H9 (cell line): ENCODE data around the gene TBC1D22A. TPM values are rescaled to one million over a fixed set of nuclear protein-coding genes. Genes with fewer than 3 reads are reported as not detected.
A peak's percentile ranks its signal among the peaks of the same experiment; 100 is the strongest.

Experiments
- DNase-seq: peaks from one replicate; pipeline ENCODE4 v3.0.0-alpha.2; 2017
- H2AFZ ChIP-seq: one replicate; pipeline ENCODE4 v1.6.1; 2013; ENCODE audit warnings: mild to moderate bottlenecking, low read length, control low read depth, moderate library complexity
- H2AK5ac ChIP-seq: 2 replicates; pipeline ENCODE4 v1.6.1; 2013; ENCODE audit warnings: low read length, control low read depth, mixed read lengths; ENCODE audit not compliant: insufficient read length
- H2BK120ac ChIP-seq: one replicate; pipeline ENCODE4 v1.6.1; 2013; ENCODE audit warnings: low read depth, mild to moderate bottlenecking, low read length, control low read depth, inconsistent platforms; ENCODE audit not compliant: poor library complexity, severe bottlenecking
- H2BK12ac ChIP-seq: 2 replicates; pipeline ENCODE4 v1.6.1; 2013; ENCODE audit warnings: low read length, control low read depth, mixed read lengths, low read depth; ENCODE audit not compliant: insufficient read length
- H2BK15ac ChIP-seq: 2 replicates; pipeline ENCODE4 v1.6.1; 2013; ENCODE audit warnings: low read depth, low read length, control low read depth
- H2BK20ac ChIP-seq: one replicate; pipeline ENCODE4 v1.6.1; 2013; ENCODE audit warnings: low read depth, mild to moderate bottlenecking, low read length, control low read depth, inconsistent platforms; ENCODE audit not compliant: poor library complexity, severe bottlenecking
- H2BK5ac ChIP-seq: 2 replicates; pipeline ENCODE4 v1.6.1; 2013; ENCODE audit warnings: low read length, control low read depth, mixed read lengths; ENCODE audit not compliant: insufficient read length
- H3K14ac ChIP-seq: 2 replicates; pipeline ENCODE4 v1.6.1; 2013; ENCODE audit warnings: low read length, control low read depth; ENCODE audit not compliant: insufficient read depth
- H3K18ac ChIP-seq: 2 replicates; pipeline ENCODE4 v1.6.1; 2013; ENCODE audit warnings: low read depth, mild to moderate bottlenecking, mixed read lengths, low read length, control low read depth; ENCODE audit not compliant: insufficient read length
- H3K23ac ChIP-seq: 2 replicates; pipeline ENCODE4 v1.6.1; 2013; ENCODE audit warnings: low read length, control low read depth, mixed read lengths, low read depth; ENCODE audit not compliant: insufficient read length
- H3K23me2 ChIP-seq: 2 replicates; pipeline ENCODE4 v1.6.1; 2013; ENCODE audit warnings: low read depth, mild to moderate bottlenecking, mixed read lengths, low read length, control low read depth; ENCODE audit not compliant: insufficient read length, poor library complexity, severe bottlenecking
- H3K27ac ChIP-seq: 2 replicates; pipeline ENCODE4 v1.5.1; 2013; ENCODE audit warnings: low read length, control low read depth, mixed read lengths, low read depth; ENCODE audit not compliant: insufficient read length
- H3K27me3 ChIP-seq: 2 replicates; pipeline ENCODE4 v1.6.1; 2013; ENCODE audit warnings: low read length, control low read depth, inconsistent platforms; ENCODE audit not compliant: insufficient read depth
- H3K4ac ChIP-seq: 2 replicates; pipeline ENCODE4 v1.6.1; 2013; ENCODE audit warnings: low read depth, mild to moderate bottlenecking, control low read depth, inconsistent platforms, low read length, moderate library complexity
- H3K4me1 ChIP-seq: 2 replicates; pipeline ENCODE4 v1.6.1; 2013; ENCODE audit warnings: low read length, control low read depth, inconsistent platforms; ENCODE audit not compliant: insufficient read depth
- H3K4me2 ChIP-seq: 2 replicates; pipeline ENCODE4 v1.6.1; 2013; ENCODE audit warnings: low read length, control low read depth, mixed read lengths; ENCODE audit not compliant: insufficient read length, insufficient read depth
- H3K56ac ChIP-seq: 2 replicates; pipeline ENCODE4 v1.6.1; 2013; ENCODE audit warnings: low read depth, mild to moderate bottlenecking, mixed read lengths, low read length, control low read depth; ENCODE audit not compliant: insufficient read length
- H3K79me1 ChIP-seq: 2 replicates; pipeline ENCODE4 v1.6.1; 2013; ENCODE audit warnings: low read depth, mild to moderate bottlenecking, moderate library complexity, low read length, control low read depth, inconsistent platforms; ENCODE audit not compliant: insufficient read depth, poor library complexity, severe bottlenecking
- H3K79me2 ChIP-seq: 2 replicates; pipeline ENCODE4 v1.6.1; 2013; ENCODE audit warnings: low read length, control low read depth, inconsistent platforms; ENCODE audit not compliant: insufficient read depth
- H3K9ac ChIP-seq: 2 replicates; pipeline ENCODE4 v1.6.1; 2013; ENCODE audit warnings: low read length, control low read depth, mixed read lengths; ENCODE audit not compliant: insufficient read length; ENCODE audit errors: extremely low read depth
- H3K9me3 ChIP-seq: one replicate; pipeline ENCODE4 v1.6.1; 2013; ENCODE audit warnings: low read depth, low read length, inconsistent platforms; ENCODE audit not compliant: control insufficient read depth
- H3T11ph ChIP-seq: one replicate; pipeline ENCODE4 v1.6.1; 2013; ENCODE audit warnings: mild to moderate bottlenecking, low read length, control low read depth, inconsistent platforms
- H4K20me1 ChIP-seq: one replicate; pipeline ENCODE4 v1.6.1; 2013; ENCODE audit not compliant: control insufficient read depth, insufficient read length, insufficient read depth
- H4K5ac ChIP-seq: 2 replicates; pipeline ENCODE4 v1.6.1; 2013; ENCODE audit warnings: low read depth, mild to moderate bottlenecking, mixed read lengths, low read length, control low read depth; ENCODE audit not compliant: insufficient read length
- H4K8ac ChIP-seq: replicated peaks from 2 replicates; pipeline ENCODE4 v1.6.1; 2013; ENCODE audit warnings: low read length, control low read depth, mixed read lengths, low read depth; ENCODE audit not compliant: insufficient read length
- H4K91ac ChIP-seq: 2 replicates; pipeline ENCODE4 v1.6.1; 2013; ENCODE audit warnings: low read depth, mild to moderate bottlenecking, moderate library complexity, mixed read lengths, low read length, control low read depth; ENCODE audit not compliant: insufficient read length
- H3K27ac Mint-ChIP-seq, 3 experiments: 2 replicates in 2 of 3; 3 replicates in 1 of 3; pipeline ENCODE4 v1.8.0; 2020 to 2021; ENCODE audit warnings: mixed read lengths in 3 of 3, mild to moderate bottlenecking in 1 of 3, moderate library complexity in 1 of 3
- H3K27me3 Mint-ChIP-seq: 2 replicates; pipeline ENCODE4 v1.8.0; 2021; ENCODE audit warnings: low read depth, mild to moderate bottlenecking, moderate library complexity, mixed read lengths
- H3K36me3 Mint-ChIP-seq, 3 experiments: 2 replicates in 2 of 3; 3 replicates in 1 of 3; pipeline ENCODE4 v1.8.0; 2020 to 2021; ENCODE audit warnings: low read depth in 3 of 3, mixed read lengths in 3 of 3; ENCODE audit not compliant: insufficient read depth in 1 of 3
- H3K4me1 Mint-ChIP-seq, 2 experiments: 2 replicates each; pipeline ENCODE4 v1.8.0; 2020; ENCODE audit warnings: mixed read lengths in 2 of 2
- H3K4me3 Mint-ChIP-seq, 2 experiments: 2 replicates in 1 of 2; 3 replicates in 1 of 2; pipeline ENCODE4 v1.8.0; 2020 to 2021; ENCODE audit warnings: mild to moderate bottlenecking in 2 of 2, mixed read lengths in 2 of 2, moderate library complexity in 1 of 2
- H3K9me3 Mint-ChIP-seq, 2 experiments: 2 replicates in 1 of 2; 3 replicates in 1 of 2; pipeline ENCODE4 v1.8.0; 2020; ENCODE audit warnings: mild to moderate bottlenecking in 2 of 2, mixed read lengths in 2 of 2, moderate library complexity in 1 of 2
- CTCF ChIP-seq: fragments of 200-600 bp; sonication (generic); conservative IDR thresholded peaks from 3 replicates; pipeline ENCODE4 v1.8.0; 2021; ENCODE audit warnings: antibody characterized with exemption, mild to moderate bottlenecking
- WGBS: extraction: QIAGEN DNeasy Blood & Tissue Kit; methylation state at CpG from one replicate; pipeline ENCODE4 v1.1.7; 2013; ENCODE audit warnings: missing lambda C conversion rate, low lambda C conversion rate, mixed read lengths; ENCODE audit not compliant: insufficient read length; ENCODE audit errors: extremely low coverage; 5-methylcytosine and 5-hydroxymethylcytosine counted together
- total RNA-seq: library from RNA; stranded (reverse); gene quantifications from 2 replicates; pipeline ENCODE4 v1.2.1, GENCODE V29; 2021

Gene TBC1D22A
- total RNA-seq, 1 experiment from 2014 or later, result 20.8 TPM

GRCh38 chr22:47072642-47072967 is 310.2 kb downstream of the TBC1D22A start:
- no peak overlapping the region for H3K9ac ChIP-seq
- H3K79me2 ChIP-seq, result no peaks in the 10 kb centered on the region
- Mint-ChIP-seq H3K27me3 (no peaks in the 10 kb centered on the region), H3K4me3 (no peak overlapping the region), H3K9me3 (peaks cover 6 to 7% of the 10 kb centered on the region in 2 experiments; a peak in 3 of 5 replicates), H3K4me1 (peaks cover 0 to 4% of the 10 kb centered on the region in 2 experiments; a peak in 1 of 4 replicates), H3K27ac (peak overlapping the region in 2 of 3 experiments; percentile 18 to 19; a peak in 1 of 7 replicates), H3K36me3 (peaks cover 0 to 15% (median 12%) of the 10 kb centered on the region in 3 experiments; a peak in 5 of 7 replicates)
- no peaks in the 10 kb centered on the region for H3K4me1 ChIP-seq
- no peak overlapping the region for H4K8ac ChIP-seq
- H3K18ac ChIP-seq, result no peak overlapping the region
- no peak overlapping the region for H4K5ac ChIP-seq
- no peak for TF ChIP-seq CTCF
- H3K4ac ChIP-seq, result no peak overlapping the region
- H2BK12ac ChIP-seq, result no peak overlapping the region
- H3K23ac ChIP-seq, result no peak overlapping the region
- H2AK5ac ChIP-seq, result no peak overlapping the region
- H3K27me3 ChIP-seq, result no peaks in the 10 kb centered on the region
- DNase-seq, result peak; percentile 20
- H3K4me2 ChIP-seq, result no peak overlapping the region
- no peak overlapping the region for H2BK15ac ChIP-seq
- no peak overlapping the region for H2BK120ac ChIP-seq
- no peak overlapping the region for H2BK5ac ChIP-seq
- WGBS, result no CpG with 5 or more reads among the region's 7 CpGs
- H4K91ac ChIP-seq, result no peak overlapping the region
- no peaks in the 10 kb centered on the region for H3K79me1 ChIP-seq
- no peak overlapping the region for H3K14ac ChIP-seq
- no peak overlapping the region for H2BK20ac ChIP-seq
- no peak overlapping the region for H3K56ac ChIP-seq
- peaks cover under 1% of the 10 kb centered on the region for H4K20me1 ChIP-seq
- H2AFZ ChIP-seq, result no peak overlapping the region
- no peak overlapping the region for H3T11ph ChIP-seq
- no peak overlapping the region for H3K27ac ChIP-seq
- no peaks in the 10 kb centered on the region for H3K23me2 ChIP-seq
- no peaks in the 10 kb centered on the region for H3K9me3 ChIP-seq
